ENCODE measurements around the gene CEPT1.

The CEPT1 gene

GRCh38 chr1:111126354-111126753 lies 13.7 kb upstream of the CEPT1 start:
- Histone ChIP-seq H3K9ac (ENCODE audit: insufficient read length) (no peak overlapping the region), H3K27ac (no peak overlapping the region), H3K36me3 (ENCODE audit: insufficient read depth, low read length) (peaks cover 35% of the 10 kb centered on the region), H3K4me3 (no peak overlapping the region), H3K9me3 (ENCODE audit: low read depth, low read length) (no peaks in the 10 kb centered on the region)
- DNase-seq (ENCODE audit: low read depth, low spot score), result no peak
- no peak for TF ChIP-seq FOXP2 (optimal IDR thresholded peaks at IDR 0.05; ENCODE audit: control extremely low read depth, extremely low read length, insufficient read depth)
- TF ChIP-seq POLR2AphosphoS5 (IDR thresholded peaks at IDR 0.05; ENCODE audit: borderline replicate concordance, low read depth, low read length), result no peak
- no peak for TF ChIP-seq EZH2 (IDR thresholded peaks at IDR 0.05)

GRCh38 chr1:111127923-111128643 lies 11.9 kb upstream of the CEPT1 start:
- TF ChIP-seq POLR2AphosphoS5 (IDR thresholded peaks at IDR 0.05; ENCODE audit: borderline replicate concordance, low read depth, low read length) (no peak), EZH2 (IDR thresholded peaks at IDR 0.05) (no peak), FOXP2 (optimal IDR thresholded peaks at IDR 0.05; ENCODE audit: control extremely low read depth, extremely low read length, insufficient read depth) (no peak)
- Histone ChIP-seq H3K9ac (ENCODE audit: insufficient read length) (no peak overlapping the region), H3K36me3 (ENCODE audit: insufficient read depth, low read length) (peaks cover 35% of the 10 kb centered on the region), H3K4me3 (no peak overlapping the region), H3K27ac (no peak overlapping the region), H3K9me3 (ENCODE audit: low read depth, low read length) (no peaks in the 10 kb centered on the region)
- DNase-seq (ENCODE audit: low read depth, low spot score), result no peak

- no peaks in the 10 kb centered on the region for H3K9me3 ChIP-seq (ENCODE audit: low read depth, low read length)
- peaks cover 27% of the 10 kb centered on the region for H3K36me3 ChIP-seq (ENCODE audit: insufficient read depth, low read length)
- TF ChIP-seq POLR2AphosphoS5 (IDR thresholded peaks at IDR 0.05; ENCODE audit: borderline replicate concordance, low read depth, low read length), result no peak
- TF ChIP-seq EZH2 (IDR thresholded peaks at IDR 0.05), result no peak
- TF ChIP-seq FOXP2 (optimal IDR thresholded peaks at IDR 0.05; ENCODE audit: control extremely low read depth, extremely low read length, insufficient read depth), result no peak
- no peak overlapping the region for H3K9ac ChIP-seq (ENCODE audit: insufficient read length)
- no peak overlapping the region for H3K4me3 ChIP-seq
- no peak overlapping the region for H3K27ac ChIP-seq
- DNase-seq (ENCODE audit: low read depth, low spot score), result no peak
Observed at GRCh38 chr1:111129376-111129775, 10.6 kb upstream of the CEPT1 start.

GRCh38 chr1:111131693-111132092 lies 8.3 kb upstream of the CEPT1 start:
- Histone ChIP-seq H3K27ac (no peak overlapping the region), H3K4me3 (no peak overlapping the region), H3K9ac (ENCODE audit: insufficient read length) (no peak overlapping the region), H3K36me3 (ENCODE audit: insufficient read depth, low read length) (peaks cover 34% of the 10 kb centered on the region), H3K9me3 (ENCODE audit: low read depth, low read length) (no peaks in the 10 kb centered on the region)
- no peak for DNase-seq (ENCODE audit: low read depth, low spot score)
- TF ChIP-seq POLR2AphosphoS5 (IDR thresholded peaks at IDR 0.05; ENCODE audit: borderline replicate concordance, low read depth, low read length), result no peak

GRCh38 chr1:111133866-111134265 lies 6.2 kb upstream of the CEPT1 start:
- no peaks in the 10 kb centered on the region for H3K9me3 ChIP-seq (ENCODE audit: low read depth, low read length)
- TF ChIP-seq FOXP2 (optimal IDR thresholded peaks at IDR 0.05; ENCODE audit: control extremely low read depth, extremely low read length, insufficient read depth), result no peak
- no peak overlapping the region for H3K4me3 ChIP-seq
- H3K36me3 ChIP-seq (ENCODE audit: insufficient read depth, low read length), result peaks cover 29% of the 10 kb centered on the region
- no peak overlapping the region for H3K9ac ChIP-seq (ENCODE audit: insufficient read length)
- no peak overlapping the region for H3K27ac ChIP-seq
- DNase-seq (ENCODE audit: low read depth, low spot score), result no peak

- Histone ChIP-seq H3K4me3 (peak overlapping the region; percentile 92), H3K9ac (ENCODE audit: insufficient read length) (peak overlapping the region; percentile 88), H3K27ac (peak overlapping the region; percentile 96), H3K36me3 (ENCODE audit: insufficient read depth, low read length) (peaks cover 26% of the 10 kb centered on the region), H3K9me3 (ENCODE audit: low read depth, low read length) (no peaks in the 10 kb centered on the region)
- TF ChIP-seq POLR2AphosphoS5 (IDR thresholded peaks at IDR 0.05; ENCODE audit: borderline replicate concordance, low read depth, low read length) (no peak; the same call in 1 of the 2 replicates), EZH2 (IDR thresholded peaks at IDR 0.05) (no peak), FOXP2 (optimal IDR thresholded peaks at IDR 0.05; ENCODE audit: control extremely low read depth, extremely low read length, insufficient read depth) (peak; percentile 77)
- peak; percentile 59 for DNase-seq (ENCODE audit: low read depth, low spot score)
Observed at GRCh38 chr1:111139324-111139955, 583 bp upstream of the CEPT1 start.

- no peak for DNase-seq (ENCODE audit: low read depth, low spot score)
- no peak overlapping the region; the same call in 1 of the 2 replicates for H3K27ac ChIP-seq
- H3K9ac ChIP-seq (ENCODE audit: insufficient read length), result peak overlapping the region; percentile 88
- H3K9me3 ChIP-seq (ENCODE audit: low read depth, low read length), result no peaks in the 10 kb centered on the region
- H3K36me3 ChIP-seq (ENCODE audit: insufficient read depth, low read length), result peaks cover 17% of the 10 kb centered on the region
- no peak for TF ChIP-seq FOXP2 (optimal IDR thresholded peaks at IDR 0.05; ENCODE audit: control extremely low read depth, extremely low read length, insufficient read depth)
- no peak for TF ChIP-seq EZH2 (IDR thresholded peaks at IDR 0.05)
- TF ChIP-seq POLR2AphosphoS5 (IDR thresholded peaks at IDR 0.05; ENCODE audit: borderline replicate concordance, low read depth, low read length), result no peak
- peak overlapping the region; percentile 92 for H3K4me3 ChIP-seq
Observed at GRCh38 chr1:111140680-111140967, 601 bp downstream of the CEPT1 start.

GRCh38 chr1:111141245-111142220 lies 1.5 kb downstream of the CEPT1 start:
- TF ChIP-seq EZH2 (IDR thresholded peaks at IDR 0.05) (no peak), POLR2AphosphoS5 (IDR thresholded peaks at IDR 0.05; ENCODE audit: borderline replicate concordance, low read depth, low read length) (no peak), FOXP2 (optimal IDR thresholded peaks at IDR 0.05; ENCODE audit: control extremely low read depth, extremely low read length, insufficient read depth) (no peak)
- Histone ChIP-seq H3K4me3 (peak overlapping the region; percentile 92), H3K36me3 (ENCODE audit: insufficient read depth, low read length) (peaks cover 11% of the 10 kb centered on the region), H3K27ac (no peak overlapping the region), H3K9me3 (ENCODE audit: low read depth, low read length) (no peaks in the 10 kb centered on the region), H3K9ac (ENCODE audit: insufficient read length) (peak overlapping the region; percentile 88)
- no peak for DNase-seq (ENCODE audit: low read depth, low spot score)

Data from SK-N-MC (cell line).